Body of pancreas (tissue), 4 donors: ENCODE measurements around the gene SRGAP1. TPM values are rescaled to one million over a fixed set of nuclear protein-coding genes. Genes with fewer than 3 reads are reported as not detected.

Experiments
- ATAC-seq: fragments of 150-250 bp; one replicate; pipeline ENCODE4 v1.9.1; 2016
- DNase-seq, 4 donors: peaks; one replicate each; pipeline ENCODE4 v3.0.0-alpha.2; 2019
- H3K27ac ChIP-seq, 4 donors: fragments of 200-600 bp; sonication (generic); 1 replicate in 3 of 4; 2 replicates in 1 of 4; pipeline versions ENCODE4 v1.5.1 to v1.6.1; 2016 to 2019; ENCODE audit warnings: mild to moderate bottlenecking in 1 of 4, mixed read lengths in 1 of 4, moderate library complexity in 1 of 4
- H3K27me3 ChIP-seq, 2 donors: fragments of 200-600 bp; sonication (generic); one replicate each; pipeline ENCODE4 v1.6.0; 2016; ENCODE audit warnings: mild to moderate bottlenecking in 1 of 2
- H3K36me3 ChIP-seq, 2 donors: fragments of 200-600 bp; sonication (generic); replicated peaks in 1 of 2; 2 replicates each; pipeline ENCODE4 v1.5.1; 2016; ENCODE audit warnings: low read depth in 2 of 2; ENCODE audit not compliant: insufficient read depth in 1 of 2
- H3K4me1 ChIP-seq: fragments of 200-600 bp; sonication (generic); one replicate; pipeline ENCODE4 v1.6.0; 2016
- H3K4me3 ChIP-seq, 2 donors: fragments of 200-600 bp; sonication (generic); 1 replicate in 1 of 2; 2 replicates in 1 of 2; pipeline ENCODE4 v1.5.1; 2016 to 2019
- H3K9me3 ChIP-seq, 3 donors: fragments of 200-600 bp; sonication (generic); 1 replicate in 2 of 3; 2 replicates in 1 of 3; pipeline ENCODE4 v1.5.1; 2016
- POLR2A ChIP-seq, 3 donors: fragments of 450-650 bp; IDR thresholded peaks; one replicate each; pipeline ENCODE4 v1.6.1; 2016; ENCODE audit warnings: antibody characterized with exemption in 3 of 3, mild to moderate bottlenecking in 2 of 3
- WGBS, 2 donors: methylation state at CpG; one replicate each; pipeline ENCODE4 v1.1.5; 2017; 5-methylcytosine and 5-hydroxymethylcytosine counted together
- intact Hi-C: fragments of 100-400 bp; cut with DNase I; formaldehyde crosslinking; loops from one replicate; pipeline ENCODE4 v1.15.1; 2023
- total RNA-seq, 2 donors: library from RNA; depleted of rRNA; stranded (reverse); fragments of >200 nt; gene quantifications; one replicate each; pipeline ENCODE4 v1.1.0, GENCODE V29; 2016
- TF ChIP-seq, protein P1 (sequence below), 7 experiments: fragments of 450-650 bp in 4 of 7; fragments of 200-600 bp in 3 of 7; sonication (generic) in 3 of 7; IDR thresholded peaks; one replicate each; pipeline ENCODE4 v1.5.1; 2016 to 2019; ENCODE audit warnings: antibody characterized with exemption in 7 of 7

Gene SRGAP1
- total RNA-seq, 2 donors from 2014 or later: 8.8 to 14.8 TPM

DNA sequence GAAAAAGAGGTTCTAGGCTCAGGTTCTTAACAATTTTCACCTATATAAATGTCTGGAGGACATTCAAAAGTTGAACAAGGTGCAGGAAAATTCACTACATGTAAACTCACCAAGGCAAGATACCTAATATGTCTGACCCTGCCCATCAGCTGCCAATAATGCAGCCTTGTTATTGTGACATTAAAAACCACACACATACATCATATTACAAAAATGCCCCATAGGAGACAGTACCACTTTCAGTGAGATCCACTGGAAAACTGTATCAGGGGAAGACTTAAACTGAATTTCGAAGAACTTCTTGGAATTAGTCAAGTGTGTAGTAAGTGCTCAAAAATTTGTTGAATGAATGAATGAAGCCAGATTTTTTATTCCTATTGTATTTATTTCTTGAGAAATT is 294.5 kb downstream of the SRGAP1 start:
- intact Hi-C loops: no loop called here

DNA sequence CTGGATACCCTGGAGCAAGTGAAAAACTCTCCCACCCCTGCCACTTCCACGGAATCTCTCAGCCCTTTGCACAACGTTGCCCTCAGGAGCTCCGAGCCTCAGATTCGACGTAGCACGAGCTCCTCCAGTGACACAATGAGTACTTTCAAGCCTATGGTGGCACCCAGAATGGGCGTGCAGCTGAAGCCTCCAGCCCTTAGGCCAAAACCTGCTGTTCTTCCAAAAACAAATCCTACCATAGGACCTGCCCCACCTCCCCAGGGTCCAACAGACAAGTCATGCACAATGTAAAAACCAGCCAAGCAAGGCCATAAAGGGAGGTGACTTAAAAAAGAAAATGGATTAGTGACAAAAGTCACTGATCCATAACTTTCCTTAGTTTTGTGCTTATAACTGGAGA is 297.9 kb downstream of the SRGAP1 start:
- Histone ChIP-seq H3K4me1 (no peaks in the 10 kb centered on the region), H3K9me3 (no peaks in the 10 kb centered on the region), H3K4me3 (no peak overlapping the region), H3K36me3 (no peaks in the 10 kb centered on the region), H3K27me3 (no peaks in the 10 kb centered on the region), H3K27ac (no peak overlapping the region)
- intact Hi-C loops: no loop called here
- DNase-seq: no peak
- WGBS, 2 donors: 93 to 95% methylated on average over 7 of the region's 7 CpGs
- TF ChIP-seq, protein P1, sequence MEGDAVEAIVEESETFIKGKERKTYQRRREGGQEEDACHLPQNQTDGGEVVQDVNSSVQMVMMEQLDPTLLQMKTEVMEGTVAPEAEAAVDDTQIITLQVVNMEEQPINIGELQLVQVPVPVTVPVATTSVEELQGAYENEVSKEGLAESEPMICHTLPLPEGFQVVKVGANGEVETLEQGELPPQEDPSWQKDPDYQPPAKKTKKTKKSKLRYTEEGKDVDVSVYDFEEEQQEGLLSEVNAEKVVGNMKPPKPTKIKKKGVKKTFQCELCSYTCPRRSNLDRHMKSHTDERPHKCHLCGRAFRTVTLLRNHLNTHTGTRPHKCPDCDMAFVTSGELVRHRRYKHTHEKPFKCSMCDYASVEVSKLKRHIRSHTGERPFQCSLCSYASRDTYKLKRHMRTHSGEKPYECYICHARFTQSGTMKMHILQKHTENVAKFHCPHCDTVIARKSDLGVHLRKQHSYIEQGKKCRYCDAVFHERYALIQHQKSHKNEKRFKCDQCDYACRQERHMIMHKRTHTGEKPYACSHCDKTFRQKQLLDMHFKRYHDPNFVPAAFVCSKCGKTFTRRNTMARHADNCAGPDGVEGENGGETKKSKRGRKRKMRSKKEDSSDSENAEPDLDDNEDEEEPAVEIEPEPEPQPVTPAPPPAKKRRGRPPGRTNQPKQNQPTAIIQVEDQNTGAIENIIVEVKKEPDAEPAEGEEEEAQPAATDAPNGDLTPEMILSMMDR (IDR thresholded peaks at IDR 0.05): no peak
- no peak for TF ChIP-seq POLR2A (IDR thresholded peaks at IDR 0.05)
- ATAC-seq: no peak

More for the DNA sequence above, 294.5 kb downstream of the SRGAP1 start:
- no peak for ATAC-seq
- no peak for TF ChIP-seq POLR2A (IDR thresholded peaks at IDR 0.05)
- TF ChIP-seq, protein P1 (IDR thresholded peaks at IDR 0.05): no peak
- no peaks in the 10 kb centered on the region for H3K4me1 ChIP-seq
- no peak for DNase-seq
- H3K4me3 ChIP-seq: no peak overlapping the region
- 84 to 100% methylated on average over 1 of the region's 1 CpG for WGBS, 2 donors
- no peaks in the 10 kb centered on the region for H3K27me3 ChIP-seq
- H3K9me3 ChIP-seq: peaks cover 0 to 1% (median 0%) of the 10 kb centered on the region in 3 donors
- H3K36me3 ChIP-seq: no peaks in the 10 kb centered on the region
- H3K27ac ChIP-seq: no peak overlapping the region

DNA sequence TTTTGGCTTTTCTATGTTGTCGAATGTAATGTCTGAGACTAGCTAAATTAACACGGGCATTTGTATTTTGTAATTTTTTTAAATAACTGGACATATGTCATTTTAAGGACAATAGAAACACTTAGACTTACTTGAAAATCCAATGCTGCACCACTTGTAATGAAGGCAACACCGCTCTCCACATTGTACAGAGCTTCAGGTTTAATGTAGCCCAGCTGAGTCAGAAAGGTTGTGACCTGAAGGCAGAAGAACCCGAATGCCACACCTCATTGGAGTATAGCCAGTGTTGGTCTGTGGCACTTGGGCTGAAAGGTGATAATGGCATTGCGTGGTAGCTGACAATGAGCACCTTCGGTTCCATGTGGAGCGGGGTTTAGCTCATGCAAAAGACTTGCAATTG is 298.3 kb downstream of the SRGAP1 start:
- WGBS, 2 donors: 83 to 93% methylated on average over 7 of the region's 7 CpGs
- ATAC-seq (no peak), DNase-seq (no peak)
- H3K4me3 ChIP-seq: no peak overlapping the region
- H3K27me3 ChIP-seq: no peaks in the 10 kb centered on the region
- H3K4me1 ChIP-seq: no peaks in the 10 kb centered on the region
- H3K27ac ChIP-seq: no peak overlapping the region
- H3K9me3 ChIP-seq: no peaks in the 10 kb centered on the region
- TF ChIP-seq, protein P1 (IDR thresholded peaks at IDR 0.05): no peak
- no peak for TF ChIP-seq POLR2A (IDR thresholded peaks at IDR 0.05)
- no peaks in the 10 kb centered on the region for H3K36me3 ChIP-seq
- intact Hi-C loops: no loop called here

DNA sequence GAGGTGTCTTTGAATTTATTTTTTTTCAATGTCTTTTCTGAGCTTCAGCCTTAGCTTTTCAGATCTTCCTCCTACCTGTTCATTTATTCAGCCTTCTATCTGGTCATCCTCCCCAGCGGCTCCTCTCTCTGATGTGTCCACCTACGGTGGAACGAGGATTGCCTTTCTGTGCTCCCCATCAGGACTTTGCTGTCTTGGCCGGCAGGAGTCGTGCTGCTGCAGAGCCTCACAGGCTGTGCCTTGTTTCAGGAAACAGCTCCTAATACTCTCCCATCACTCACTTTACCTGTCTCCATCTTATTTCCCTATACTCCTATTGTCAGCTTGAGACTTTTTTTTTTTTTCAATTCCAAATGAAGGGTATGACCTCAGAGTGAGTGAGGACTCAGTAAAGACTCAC is 300.7 kb downstream of the SRGAP1 start:
- H3K9me3 ChIP-seq: no peaks in the 10 kb centered on the region
- H3K27me3 ChIP-seq: no peaks in the 10 kb centered on the region
- TF ChIP-seq POLR2A (IDR thresholded peaks at IDR 0.05): no peak
- TF ChIP-seq, protein P1 (IDR thresholded peaks at IDR 0.05): no peak
- WGBS, 2 donors: 95 to 96% methylated on average over 5 of the region's 5 CpGs
- ATAC-seq (no peak), DNase-seq (no peak)
- no peak overlapping the region for H3K4me3 ChIP-seq
- intact Hi-C loops: no loop called here
- H3K36me3 ChIP-seq: no peaks in the 10 kb centered on the region
- no peaks in the 10 kb centered on the region for H3K4me1 ChIP-seq
- H3K27ac ChIP-seq: no peak overlapping the region

DNA sequence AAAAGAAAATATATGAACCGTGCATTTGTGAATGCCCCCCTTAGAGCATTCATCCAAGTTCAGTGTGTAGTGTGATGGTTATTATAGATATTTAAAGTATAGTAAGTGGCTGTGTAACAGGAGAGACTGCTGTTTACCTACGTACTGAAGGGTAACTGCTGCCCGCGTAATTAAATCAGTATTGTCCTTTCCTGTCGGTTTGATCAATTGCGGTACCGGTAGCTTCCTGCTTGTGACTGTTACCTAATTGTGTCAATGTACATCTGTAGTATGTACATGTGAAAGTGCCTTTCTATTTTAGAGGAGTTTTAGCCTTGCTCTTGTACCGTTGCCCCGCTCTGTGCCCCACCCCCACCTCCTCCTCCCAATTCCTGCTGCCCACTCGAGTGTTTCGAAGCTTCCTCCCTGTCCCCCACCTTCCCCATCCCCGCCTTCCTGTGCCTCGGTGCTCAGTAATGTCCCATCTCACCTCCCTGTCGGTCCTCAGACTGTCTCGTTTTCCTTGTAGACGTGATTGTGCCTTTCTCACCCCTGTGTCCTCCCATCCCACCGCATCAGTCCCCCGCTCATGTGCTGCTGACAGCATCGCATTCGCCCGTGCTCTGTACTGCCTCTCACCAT is 302.6 kb downstream of the SRGAP1 start:
- 85 to 86% methylated on average over 21 of the region's 21 CpGs for WGBS, 2 donors
- intact Hi-C loops: no loop called here
- H3K4me3 ChIP-seq: no peak overlapping the region
- TF ChIP-seq, protein P1 (IDR thresholded peaks at IDR 0.05): no peak
- no peak for TF ChIP-seq POLR2A (IDR thresholded peaks at IDR 0.05)
- H3K27ac ChIP-seq: no peak overlapping the region
- H3K4me1 ChIP-seq: no peaks in the 10 kb centered on the region
- no peaks in the 10 kb centered on the region for H3K27me3 ChIP-seq
- no peaks in the 10 kb centered on the region for H3K36me3 ChIP-seq
- DNase-seq (no peak), ATAC-seq (no peak)
- no peaks in the 10 kb centered on the region for H3K9me3 ChIP-seq
